ENCODE measurements around the gene FIBCD1.

FIBCD1 gene

GRCh38 chr9:130890870-130891687, 48.0 kb downstream of the FIBCD1 start:
- Histone ChIP-seq H3K9ac (no peak overlapping the region), H3K27ac (no peak overlapping the region), H3K9me3 (ENCODE audit: control insufficient read depth, low read length) (no peaks in the 10 kb centered on the region), H3K4me3 (ENCODE audit: low read depth, low read length) (no peak overlapping the region), H3K79me2 (no peaks in the 10 kb centered on the region), H2AFZ (no peak overlapping the region), H3K36me3 (ENCODE audit: control insufficient read depth, insufficient read depth, low read length) (no peaks in the 10 kb centered on the region), H3K4me1 (peaks cover 36% of the 10 kb centered on the region), H3K4me2 (ENCODE audit: low read length) (no peak overlapping the region), H3K27me3 (ENCODE audit: control insufficient read depth, insufficient read depth, low read length) (no peaks in the 10 kb centered on the region)
- TF ChIP-seq CTCF (IDR thresholded peaks at IDR 0.05), result no peak

- Histone ChIP-seq H3K4me1 (peaks cover 41% of the 10 kb centered on the region), H3K9me3 (ENCODE audit: control insufficient read depth, low read length) (no peaks in the 10 kb centered on the region), H2AFZ (no peak overlapping the region), H3K4me2 (ENCODE audit: low read length) (no peak overlapping the region), H3K27ac (peak overlapping the region; percentile 47), H3K9ac (no peak overlapping the region), H3K79me2 (no peaks in the 10 kb centered on the region), H3K4me3 (ENCODE audit: low read depth, low read length) (no peak overlapping the region), H3K27me3 (ENCODE audit: control insufficient read depth, insufficient read depth, low read length) (no peaks in the 10 kb centered on the region), H3K36me3 (ENCODE audit: control insufficient read depth, insufficient read depth, low read length) (no peaks in the 10 kb centered on the region)
- TF ChIP-seq CTCF (IDR thresholded peaks at IDR 0.05), result no peak
Measured at GRCh38 chr9:130890124-130890523, 48.9 kb downstream of the FIBCD1 start.

- Histone ChIP-seq H3K4me2 (ENCODE audit: low read length) (peak overlapping the region; percentile 38), H3K4me1 (peaks cover 57% of the 10 kb centered on the region), H3K4me3 (ENCODE audit: low read depth, low read length) (no peak overlapping the region), H2AFZ (no peak overlapping the region), H3K9me3 (ENCODE audit: control insufficient read depth, low read length) (no peaks in the 10 kb centered on the region), H3K36me3 (ENCODE audit: control insufficient read depth, insufficient read depth, low read length) (no peaks in the 10 kb centered on the region), H3K27me3 (ENCODE audit: control insufficient read depth, insufficient read depth, low read length) (no peaks in the 10 kb centered on the region), H3K27ac (peak overlapping the region; percentile 98), H3K9ac (no peak overlapping the region), H3K79me2 (no peaks in the 10 kb centered on the region)
- TF ChIP-seq CTCF (IDR thresholded peaks at IDR 0.05), result no peak
Measured at GRCh38 chr9:130888146-130888885, 50.7 kb downstream of the FIBCD1 start.

- Histone ChIP-seq H3K36me3 (ENCODE audit: control insufficient read depth, insufficient read depth, low read length) (no peaks in the 10 kb centered on the region), H3K9ac (no peak overlapping the region), H3K79me2 (no peaks in the 10 kb centered on the region), H3K4me1 (peaks cover 57% of the 10 kb centered on the region), H3K27me3 (ENCODE audit: control insufficient read depth, insufficient read depth, low read length) (no peaks in the 10 kb centered on the region), H3K9me3 (ENCODE audit: control insufficient read depth, low read length) (no peaks in the 10 kb centered on the region), H3K27ac (peak overlapping the region; percentile 98), H2AFZ (no peak overlapping the region), H3K4me2 (ENCODE audit: low read length) (peak overlapping the region; percentile 28), H3K4me3 (ENCODE audit: low read depth, low read length) (no peak overlapping the region)
- no peak for TF ChIP-seq CTCF (IDR thresholded peaks at IDR 0.05)
Measured at GRCh38 chr9:130887494-130888144, 51.4 kb downstream of the FIBCD1 start.
